Mesendoderm (in vitro differentiated cells): Measurements from ENCODE around the gene PPP1R12B.
"Not testable (repeated sequence)": the region's sequence is repeated elsewhere in the genome, so short reads cannot be mapped to it uniquely, and the experiment has no call there.

Experiments
- DNase-seq: peaks from one replicate; pipeline ENCODE4 v3.0.0; 2013
- H2AK5ac ChIP-seq: 2 replicates; pipeline ENCODE4 v1.6.1; 2013; ENCODE audit warnings: low read length, inconsistent platforms
- H2BK120ac ChIP-seq: 2 replicates; pipeline ENCODE4 v1.6.1; 2013; ENCODE audit warnings: low read depth, mild to moderate bottlenecking, low read length, moderate library complexity, mixed read lengths
- H2BK15ac ChIP-seq: replicated peaks from 2 replicates; pipeline ENCODE4 v1.6.1; 2013; ENCODE audit warnings: low read depth, mild to moderate bottlenecking, moderate library complexity
- H2BK5ac ChIP-seq: 2 replicates; pipeline ENCODE4 v1.6.1; 2013; ENCODE audit warnings: low read length, inconsistent platforms
- H3K18ac ChIP-seq: 2 replicates; pipeline ENCODE4 v1.6.1; 2013; ENCODE audit warnings: mild to moderate bottlenecking, low read length, mixed read lengths
- H3K23ac ChIP-seq: one replicate; pipeline ENCODE4 v1.6.1; 2013; ENCODE audit warnings: low read length
- H3K27ac ChIP-seq: 2 replicates; pipeline ENCODE4 v1.5.1; 2013; ENCODE audit warnings: low read depth, mild to moderate bottlenecking, inconsistent platforms, low read length, moderate library complexity
- H3K27me3 ChIP-seq: 2 replicates; pipeline ENCODE4 v1.6.1; 2013; ENCODE audit warnings: low read length, control low read depth, mild to moderate bottlenecking, inconsistent platforms; ENCODE audit not compliant: insufficient read depth, poor library complexity
- H3K36me3 ChIP-seq: 2 replicates; pipeline ENCODE4 v1.6.1; 2013; ENCODE audit warnings: low read length, inconsistent platforms; ENCODE audit not compliant: control insufficient read depth, insufficient read depth
- H3K4ac ChIP-seq: one replicate; pipeline ENCODE4 v1.6.1; 2013; ENCODE audit warnings: low read depth, mild to moderate bottlenecking, low read length, moderate library complexity
- H3K4me1 ChIP-seq: 2 replicates; pipeline ENCODE4 v1.6.1; 2013; ENCODE audit warnings: low read depth, low read length, inconsistent platforms; ENCODE audit not compliant: control insufficient read depth
- H3K4me2 ChIP-seq: 2 replicates; pipeline ENCODE4 v1.6.1; 2013; ENCODE audit warnings: low read length
- H3K4me3 ChIP-seq: 2 replicates; pipeline ENCODE4 v1.5.1; 2013; ENCODE audit warnings: mild to moderate bottlenecking, low read length
- H3K56ac ChIP-seq: one replicate; pipeline ENCODE4 v1.6.1; 2013; ENCODE audit warnings: low read length
- H3K79me1 ChIP-seq: 2 replicates; pipeline ENCODE4 v1.6.1; 2013; ENCODE audit warnings: low read length, inconsistent platforms
- H3K79me2 ChIP-seq: 2 replicates; pipeline ENCODE4 v1.6.1; 2013; ENCODE audit warnings: mild to moderate bottlenecking, low read length; ENCODE audit not compliant: control insufficient read depth, insufficient read depth
- H3K9ac ChIP-seq: 2 replicates; pipeline ENCODE4 v1.6.1; 2013; ENCODE audit warnings: low read length, inconsistent platforms
- H4K5ac ChIP-seq: one replicate; pipeline ENCODE4 v1.6.1; 2013; ENCODE audit warnings: low read length
- H4K8ac ChIP-seq: one replicate; pipeline ENCODE4 v1.6.1; 2013; ENCODE audit warnings: low read depth, mild to moderate bottlenecking, control low read depth, low read length, moderate library complexity
- WGBS: extraction: QIAGEN DNeasy Blood & Tissue Kit; methylation state at CpG from one replicate; pipeline ENCODE4 v1.1.7; 2013; ENCODE audit warnings: low lambda C conversion rate, missing lambda C conversion rate; ENCODE audit not compliant: insufficient coverage; ENCODE audit errors: extremely low coverage; 5-methylcytosine and 5-hydroxymethylcytosine counted together

Gene PPP1R12B

DNA sequence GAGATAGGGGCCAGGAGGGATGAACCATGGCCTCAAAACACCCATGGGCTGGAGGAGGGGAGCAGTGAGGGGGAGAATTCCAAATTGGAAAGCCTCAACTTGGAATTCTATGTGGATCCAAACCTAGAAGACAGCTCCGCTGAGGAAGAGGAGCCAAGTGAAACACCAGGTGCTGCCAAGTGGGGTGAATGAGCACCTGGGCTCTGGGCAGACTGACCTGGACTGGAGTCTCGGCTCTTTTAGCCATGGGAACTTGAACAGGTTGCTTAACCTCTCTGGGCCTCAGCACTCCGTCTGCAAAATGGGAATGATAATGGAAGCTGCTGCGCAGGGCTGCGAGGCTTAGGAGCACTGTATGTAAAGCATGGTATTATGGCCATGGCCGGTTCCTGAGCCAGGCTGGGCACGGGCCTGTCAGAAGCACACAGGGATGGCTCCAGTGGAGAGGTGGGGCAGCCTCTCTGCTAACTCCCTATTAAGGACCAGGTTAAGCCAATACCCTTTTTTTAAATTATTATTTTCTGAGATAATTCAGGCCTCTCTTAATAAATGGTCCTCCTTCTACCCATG lies 280.2 kb downstream of the PPP1R12B start:
- Histone ChIP-seq H3K79me2 (no peaks in the 10 kb centered on the region), H3K18ac (no peak overlapping the region), H2BK5ac (no peak overlapping the region), H3K4ac (no peak overlapping the region), H3K56ac (no peak overlapping the region), H3K27me3 (no peaks in the 10 kb centered on the region), H2BK15ac (no peak overlapping the region), H3K27ac (no peak overlapping the region), H4K5ac (no peak overlapping the region), H3K4me3 (no peak overlapping the region), H3K4me1 (peaks cover 3% of the 10 kb centered on the region), H3K23ac (no peak overlapping the region), H2AK5ac (no peak overlapping the region), H3K36me3 (no peaks in the 10 kb centered on the region), H4K8ac (no peak overlapping the region), H2BK120ac (no peak overlapping the region), H3K4me2 (no peak overlapping the region), H3K9ac (no peak overlapping the region), H3K79me1 (no peaks in the 10 kb centered on the region)
- no peak for DNase-seq
- no CpG with 5 or more reads among the region's 7 CpGs for WGBS

DNA sequence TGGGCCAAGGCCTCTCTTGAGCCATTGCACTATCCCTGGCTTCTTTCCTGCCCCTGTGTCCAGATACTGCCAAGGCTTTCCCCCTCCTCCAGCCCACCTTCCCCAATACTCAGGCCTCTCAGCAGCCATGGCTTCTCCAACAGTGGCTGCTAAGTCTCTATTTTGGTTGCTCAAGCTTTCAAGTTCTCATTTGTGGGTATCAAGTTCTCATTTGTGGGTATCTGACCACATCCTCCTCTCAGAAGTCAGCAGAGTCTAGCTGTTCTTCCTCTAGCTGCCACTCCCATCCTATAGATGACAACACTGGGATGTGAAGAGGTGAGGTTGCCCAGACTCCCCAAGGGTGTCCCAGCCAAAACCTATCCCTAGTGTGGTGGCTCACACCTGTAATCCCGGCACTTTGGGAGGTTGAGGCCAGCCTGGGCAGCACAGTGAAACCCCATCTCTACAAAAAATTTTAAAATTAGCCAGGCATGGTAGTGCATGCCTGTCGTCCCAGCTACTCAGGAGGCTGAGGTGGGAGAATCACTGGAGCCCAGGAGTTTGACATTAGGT lies 280.8 kb downstream of the PPP1R12B start:
- not testable (repeated sequence) for H3K4me3 ChIP-seq, H3K56ac ChIP-seq, H3K36me3 ChIP-seq, H3K4ac ChIP-seq, H2BK120ac ChIP-seq, H4K8ac ChIP-seq, H3K4me1 ChIP-seq, H3K23ac ChIP-seq, H3K18ac ChIP-seq, H3K27ac ChIP-seq, H3K9ac ChIP-seq, H2AK5ac ChIP-seq, H3K79me2 ChIP-seq, H2BK5ac ChIP-seq, H3K4me2 ChIP-seq, H3K27me3 ChIP-seq, H3K79me1 ChIP-seq, H4K5ac ChIP-seq, H2BK15ac ChIP-seq, DNase-seq
- WGBS = no CpG with 5 or more reads among the region's 2 CpGs

DNA sequence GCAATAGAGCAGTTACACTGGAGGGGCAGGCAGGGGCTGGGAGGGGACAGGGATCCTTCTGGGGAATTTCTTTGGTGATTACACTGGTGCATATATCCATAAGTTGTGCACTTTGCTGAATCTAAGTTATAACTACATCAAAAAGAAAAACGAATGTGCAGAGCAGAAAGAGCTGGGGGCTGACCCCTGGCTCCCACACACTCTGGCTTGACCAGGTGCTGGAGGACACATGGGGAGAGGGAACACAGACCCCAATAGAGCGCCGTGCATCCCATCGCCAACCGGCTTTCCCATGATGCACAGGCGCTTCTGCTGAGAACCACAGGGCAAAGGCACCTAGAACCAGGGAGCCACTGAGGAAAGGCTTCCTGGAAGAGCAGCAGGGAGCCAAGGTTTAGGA lies 281.6 kb downstream of the PPP1R12B start:
- not testable (repeated sequence) for H3K18ac ChIP-seq, H3K79me2 ChIP-seq, DNase-seq, H3K27ac ChIP-seq, H3K4me2 ChIP-seq, H3K4ac ChIP-seq, H3K9ac ChIP-seq, H2BK120ac ChIP-seq, H3K4me3 ChIP-seq, H3K36me3 ChIP-seq, H2BK15ac ChIP-seq, H3K23ac ChIP-seq, H3K4me1 ChIP-seq, H3K56ac ChIP-seq, H2AK5ac ChIP-seq, H2BK5ac ChIP-seq, H3K79me1 ChIP-seq, H4K5ac ChIP-seq, H3K27me3 ChIP-seq, H4K8ac ChIP-seq
- WGBS = no CpG with 5 or more reads among the region's 6 CpGs

DNA sequence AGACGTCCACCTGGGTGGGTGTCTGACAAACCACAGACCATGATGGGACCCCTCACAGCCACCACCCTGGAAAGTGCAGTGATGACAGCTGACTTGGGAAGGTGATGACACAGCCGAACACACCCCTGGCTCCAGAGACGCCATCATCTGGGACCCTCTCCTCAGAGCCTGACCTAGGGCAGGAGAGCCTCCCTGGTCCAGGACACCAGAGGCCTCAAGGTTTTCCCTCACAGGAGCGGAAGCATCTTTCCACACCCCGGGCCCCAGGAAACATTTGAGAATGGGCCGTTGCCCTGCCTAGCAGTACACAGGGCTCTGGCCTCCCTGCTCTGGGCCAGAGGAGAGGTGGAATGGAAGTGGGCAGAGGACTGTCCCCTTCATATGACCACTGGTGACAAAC lies 282.0 kb downstream of the PPP1R12B start:
- Histone ChIP-seq H3K9ac (no peak overlapping the region), H2BK5ac (no peak overlapping the region), H3K79me2 (no peaks in the 10 kb centered on the region), H2BK15ac (no peak overlapping the region), H4K8ac (no peak overlapping the region), H3K4ac (no peak overlapping the region), H3K23ac (no peak overlapping the region), H3K18ac (no peak overlapping the region), H3K4me2 (no peak overlapping the region), H3K27me3 (no peaks in the 10 kb centered on the region), H3K4me3 (no peak overlapping the region), H4K5ac (no peak overlapping the region), H3K56ac (no peak overlapping the region), H3K79me1 (no peaks in the 10 kb centered on the region), H3K27ac (no peak overlapping the region), H2AK5ac (no peak overlapping the region), H2BK120ac (no peak overlapping the region), H3K4me1 (peaks cover 3% of the 10 kb centered on the region), H3K36me3 (no peaks in the 10 kb centered on the region)
- DNase-seq = no peak
- WGBS = no CpG with 5 or more reads among the region's 6 CpGs

DNA sequence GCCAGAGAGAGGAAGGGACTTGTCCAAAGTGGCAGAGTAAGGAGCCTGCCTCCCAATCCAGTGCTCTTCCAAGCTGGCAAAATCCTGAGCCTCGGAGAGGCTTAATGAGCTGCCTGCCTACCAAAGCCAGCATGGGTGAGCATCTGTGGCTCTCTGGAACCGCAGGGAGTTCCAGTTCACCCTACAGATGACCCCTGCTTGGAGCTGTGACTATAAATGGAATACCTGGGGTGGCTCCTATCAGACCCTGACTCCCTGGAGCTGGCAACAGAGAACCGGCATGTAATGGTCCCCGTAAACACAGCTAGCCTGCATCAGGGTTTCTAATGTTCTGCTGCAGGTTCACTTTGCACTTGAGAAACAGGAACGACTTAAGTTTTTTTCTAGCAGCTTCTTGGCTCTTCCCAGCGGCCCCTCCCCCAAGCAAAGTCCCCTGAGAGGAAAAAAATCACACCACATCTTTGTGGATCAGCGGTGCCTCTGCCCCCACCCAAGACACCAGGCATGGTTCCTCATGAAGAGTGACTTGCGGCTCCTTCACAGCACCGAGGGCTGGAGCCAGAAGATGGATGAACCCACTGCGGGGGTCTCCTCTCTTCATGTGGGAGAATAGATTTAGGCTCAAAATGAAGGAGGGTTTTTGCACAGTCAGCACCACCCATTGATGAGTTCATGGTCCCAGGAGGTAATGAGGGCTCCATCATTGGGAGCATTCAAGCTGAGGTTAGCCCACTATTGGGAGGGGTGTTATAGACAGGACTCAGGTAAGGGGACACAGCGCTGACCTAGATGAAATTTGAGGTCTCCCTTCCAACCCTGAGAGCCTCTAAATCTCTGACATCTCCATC lies 282.8 kb downstream of the PPP1R12B start:
- no peak overlapping the region for H3K4me2 ChIP-seq

More for the DNA sequence above, 282.8 kb downstream of the PPP1R12B start:
- Histone ChIP-seq H3K79me1 (no peaks in the 10 kb centered on the region), H2BK120ac (no peak overlapping the region), H3K56ac (no peak overlapping the region), H4K8ac (no peak overlapping the region), H3K4ac (no peak overlapping the region), H2AK5ac (no peak overlapping the region), H3K36me3 (no peaks in the 10 kb centered on the region), H3K4me3 (no peak overlapping the region), H3K4me1 (peaks cover 3% of the 10 kb centered on the region), H3K9ac (no peak overlapping the region), H3K27me3 (no peaks in the 10 kb centered on the region), H4K5ac (no peak overlapping the region), H2BK5ac (no peak overlapping the region), H3K27ac (no peak overlapping the region), H2BK15ac (no peak overlapping the region), H3K23ac (no peak overlapping the region), H3K18ac (no peak overlapping the region), H3K79me2 (no peaks in the 10 kb centered on the region)
- DNase-seq = no peak
- WGBS = no CpG with 5 or more reads among the region's 11 CpGs
